GM19438 (cell line): ENCODE data around the gene COL12A1.

Experiments used
- ATAC-seq: cut with Tn5 transposase; IDR thresholded peaks from one replicate; pipeline ENCODE4 v1.9.1; 2021; ENCODE audit warnings: low read depth; ENCODE audit not compliant: unreplicated experiment

Gene COL12A1

GRCh38 chr6:75108333-75108974, 97.4 kb downstream of the COL12A1 start:
- no peak for ATAC-seq

- ATAC-seq, result no peak
Measured at GRCh38 chr6:75107913-75108312, 97.9 kb downstream of the COL12A1 start.

- no peak for ATAC-seq
Measured at GRCh38 chr6:75106426-75106825, 99.4 kb downstream of the COL12A1 start.

GRCh38 chr6:75103431-75103830, 102.4 kb downstream of the COL12A1 start:
- no peak for ATAC-seq

GRCh38 chr6:75102301-75102700, 103.6 kb downstream of the COL12A1 start:
- ATAC-seq, result no peak

- no peak for ATAC-seq
Measured at GRCh38 chr6:75101896-75102295, 104.0 kb downstream of the COL12A1 start.

GRCh38 chr6:75098709-75099108, 107.1 kb downstream of the COL12A1 start:
- no peak for ATAC-seq

- ATAC-seq, result no peak
Measured at GRCh38 chr6:75096966-75097365, 108.9 kb downstream of the COL12A1 start.

- ATAC-seq, result no peak
Measured at GRCh38 chr6:75094614-75095200, 111.1 kb downstream of the COL12A1 start.

GRCh38 chr6:75091467-75092190, 114.2 kb downstream of the COL12A1 start:
- no peak for ATAC-seq

GRCh38 chr6:75090576-75090975, 115.3 kb downstream of the COL12A1 start:
- no peak for ATAC-seq

- no peak for ATAC-seq
Measured at GRCh38 chr6:75089921-75090320, 115.9 kb downstream of the COL12A1 start.

GRCh38 chr6:75089151-75089897, 116.5 kb downstream of the COL12A1 start:
- no peak for ATAC-seq

GRCh38 chr6:75085931-75086635, 119.8 kb downstream of the COL12A1 start:
- ATAC-seq, result no peak

- no peak for ATAC-seq
Measured at GRCh38 chr6:75084872-75085381, 120.9 kb downstream of the COL12A1 start.

- ATAC-seq, result no peak
Measured at GRCh38 chr6:75084018-75084417, 121.8 kb downstream of the COL12A1 start.

GRCh38 chr6:75081921-75082320, 123.9 kb downstream of the COL12A1 start:
- ATAC-seq, result no peak

GRCh38 chr6:75081047-75081446, 124.8 kb downstream of the COL12A1 start:
- ATAC-seq, result no peak

GRCh38 chr6:75079589-75079988, 126.3 kb downstream of the COL12A1 start:
- ATAC-seq, result no peak

- no peak for ATAC-seq
Measured at GRCh38 chr6:75077701-75078100, 128.2 kb downstream of the COL12A1 start.
